ENCODE measurements around the gene NIPAL3. TPM values are rescaled to one million over a fixed set of nuclear protein-coding genes. Genes with fewer than 3 reads are reported as not detected.

NIPAL3 gene
- total RNA-seq, 6 donors from 2014 or later: 28.2 to 71.0 (median 46.6) TPM

DNA sequence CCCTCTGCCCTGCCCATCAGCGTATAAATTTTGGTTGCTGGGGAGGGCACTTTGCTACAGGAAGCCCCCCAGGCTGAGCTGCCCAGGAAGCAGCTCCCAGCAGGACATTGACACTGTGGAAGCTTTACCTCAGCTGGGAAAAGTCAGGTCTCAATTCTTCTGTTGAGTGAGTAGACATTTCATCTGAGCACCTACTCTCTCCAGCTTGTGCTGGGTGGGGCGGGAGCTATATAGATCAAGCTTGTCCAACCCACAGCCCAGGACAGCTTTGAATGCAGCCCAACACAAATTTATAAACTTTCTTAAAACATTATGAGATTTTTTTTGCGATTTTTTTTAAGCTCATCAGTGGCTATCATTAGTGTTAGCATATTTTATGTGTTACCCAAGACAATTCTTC, 9.4 kb downstream of the NIPAL3 start:
- H3K4me1 ChIP-seq: peaks cover 0 to 10% (median 3%) of the 10 kb centered on the region in 4 donors
- H3K4me3 ChIP-seq: no peak overlapping the region
- DNase-seq (no peak), ATAC-seq (ENCODE audit: low FRiP score in 2 of 2) (peak in 1 of 2 donors; percentile 7)
- H3K36me3 ChIP-seq: peaks cover 0 to 26% (median 13%) of the 10 kb centered on the region in 4 donors
- no peak overlapping the region for H3K27ac ChIP-seq
- H3K9me3 ChIP-seq: no peaks in the 10 kb centered on the region
- TF ChIP-seq, protein P1, sequence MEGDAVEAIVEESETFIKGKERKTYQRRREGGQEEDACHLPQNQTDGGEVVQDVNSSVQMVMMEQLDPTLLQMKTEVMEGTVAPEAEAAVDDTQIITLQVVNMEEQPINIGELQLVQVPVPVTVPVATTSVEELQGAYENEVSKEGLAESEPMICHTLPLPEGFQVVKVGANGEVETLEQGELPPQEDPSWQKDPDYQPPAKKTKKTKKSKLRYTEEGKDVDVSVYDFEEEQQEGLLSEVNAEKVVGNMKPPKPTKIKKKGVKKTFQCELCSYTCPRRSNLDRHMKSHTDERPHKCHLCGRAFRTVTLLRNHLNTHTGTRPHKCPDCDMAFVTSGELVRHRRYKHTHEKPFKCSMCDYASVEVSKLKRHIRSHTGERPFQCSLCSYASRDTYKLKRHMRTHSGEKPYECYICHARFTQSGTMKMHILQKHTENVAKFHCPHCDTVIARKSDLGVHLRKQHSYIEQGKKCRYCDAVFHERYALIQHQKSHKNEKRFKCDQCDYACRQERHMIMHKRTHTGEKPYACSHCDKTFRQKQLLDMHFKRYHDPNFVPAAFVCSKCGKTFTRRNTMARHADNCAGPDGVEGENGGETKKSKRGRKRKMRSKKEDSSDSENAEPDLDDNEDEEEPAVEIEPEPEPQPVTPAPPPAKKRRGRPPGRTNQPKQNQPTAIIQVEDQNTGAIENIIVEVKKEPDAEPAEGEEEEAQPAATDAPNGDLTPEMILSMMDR (IDR thresholded peaks at IDR 0.05): no peak
- no peak for TF ChIP-seq POLR2A (IDR thresholded peaks at IDR 0.05)
- 97 to 99% methylated on average over 2 to 3 of the region's 3 CpGs for WGBS, 2 donors
- H3K27me3 ChIP-seq: no peaks in the 10 kb centered on the region

- DNase-seq (no peak), ATAC-seq (ENCODE audit: low FRiP score in 2 of 2) (no peak)
- Histone ChIP-seq H3K27ac (no peak overlapping the region), H3K27me3 (no peaks in the 10 kb centered on the region), H3K9me3 (no peaks in the 10 kb centered on the region), H3K4me3 (no peak overlapping the region), H3K4me1 (peaks cover 0 to 7% (median 3%) of the 10 kb centered on the region in 4 donors), H3K36me3 (peaks cover 0 to 26% (median 13%) of the 10 kb centered on the region in 4 donors)
- WGBS, 2 donors: 75 to 77% methylated on average over 3 of the region's 3 CpGs
- TF ChIP-seq EP300 (IDR thresholded peaks at IDR 0.05) (no peak), POLR2A (IDR thresholded peaks at IDR 0.05) (no peak), POLR2AphosphoS5 (IDR thresholded peaks at IDR 0.05) (no peak)
- TF ChIP-seq, protein P1 (IDR thresholded peaks at IDR 0.05): no peak
Measured at GRCh38 chr1:24425441-24425840, 9.8 kb downstream of the NIPAL3 start.

- DNase-seq: no peak
- 81 to 91% methylated on average over 7 of the region's 7 CpGs for WGBS, 2 donors
- Histone ChIP-seq H3K36me3 (peaks cover 0 to 25% (median 13%) of the 10 kb centered on the region in 4 donors), H3K27ac (no peak overlapping the region), H3K27me3 (no peaks in the 10 kb centered on the region), H3K4me1 (peaks cover 0 to 3% (median under 1%) of the 10 kb centered on the region in 4 donors), H3K4me3 (no peak overlapping the region), H3K9me3 (no peaks in the 10 kb centered on the region)
- no peak for TF ChIP-seq EP300 (IDR thresholded peaks at IDR 0.05)
- TF ChIP-seq POLR2A (IDR thresholded peaks at IDR 0.05): no peak
- TF ChIP-seq POLR2AphosphoS5 (IDR thresholded peaks at IDR 0.05): no peak
- TF ChIP-seq, protein P1 (IDR thresholded peaks at IDR 0.05): no peak
- ATAC-seq (ENCODE audit: low FRiP score in 2 of 2): no peak
Measured at GRCh38 chr1:24425922-24426321, 10.3 kb downstream of the NIPAL3 start.

- WGBS, 2 donors: 92 to 98% methylated on average over 7 of the region's 7 CpGs
- no peak for DNase-seq
- Histone ChIP-seq H3K27me3 (no peaks in the 10 kb centered on the region), H3K4me1 (no peaks in the 10 kb centered on the region), H3K36me3 (peaks cover 0 to 15% (median 8%) of the 10 kb centered on the region in 4 donors), H3K9me3 (no peaks in the 10 kb centered on the region), H3K27ac (no peak overlapping the region), H3K4me3 (no peak overlapping the region)
- ATAC-seq (ENCODE audit: low FRiP score in 2 of 2): no peak
- TF ChIP-seq, protein P1 (IDR thresholded peaks at IDR 0.05): no peak
- TF ChIP-seq POLR2A (IDR thresholded peaks at IDR 0.05) (no peak), EP300 (IDR thresholded peaks at IDR 0.05) (no peak), POLR2AphosphoS5 (IDR thresholded peaks at IDR 0.05) (no peak)
Measured at GRCh38 chr1:24426744-24427544, 11.3 kb downstream of the NIPAL3 start.

- Histone ChIP-seq H3K4me1 (no peaks in the 10 kb centered on the region), H3K27ac (no peak overlapping the region), H3K4me3 (no peak overlapping the region), H3K36me3 (peaks cover 0 to 9% (median 3%) of the 10 kb centered on the region in 4 donors), H3K9me3 (no peaks in the 10 kb centered on the region), H3K27me3 (no peaks in the 10 kb centered on the region)
- DNase-seq (no peak), ATAC-seq (ENCODE audit: low FRiP score in 2 of 2) (no peak)
- WGBS, 2 donors: 80 to 90% methylated on average over 1 of the region's 1 CpG
- TF ChIP-seq, protein P1 (IDR thresholded peaks at IDR 0.05): no peak
- TF ChIP-seq POLR2AphosphoS5 (IDR thresholded peaks at IDR 0.05): no peak
Measured at GRCh38 chr1:24427545-24427862, 11.9 kb downstream of the NIPAL3 start.
